D721Med (cell line): ENCODE measurements around the gene BAG3.

Experiments used
- DNase-seq: peaks from one replicate; pipeline ENCODE4 v3.0.0; 2011; ENCODE audit warnings: low spot score; ENCODE audit not compliant: insufficient read length
- FAIRE-seq: peaks from 2 replicates; lab custom pipeline; 2011; peaks lifted over from hg19 to GRCh38; lab: Jason Lieb, UNC
- TF ChIP-seq, protein P1 (sequence below): IDR thresholded peaks from 2 replicates; pipeline ENCODE4 v1.5.1; 2012; ENCODE audit warnings: mild to moderate bottlenecking, control low read depth; ENCODE audit not compliant: insufficient read depth; ENCODE audit errors: missing control alignments

Gene BAG3

DNA sequence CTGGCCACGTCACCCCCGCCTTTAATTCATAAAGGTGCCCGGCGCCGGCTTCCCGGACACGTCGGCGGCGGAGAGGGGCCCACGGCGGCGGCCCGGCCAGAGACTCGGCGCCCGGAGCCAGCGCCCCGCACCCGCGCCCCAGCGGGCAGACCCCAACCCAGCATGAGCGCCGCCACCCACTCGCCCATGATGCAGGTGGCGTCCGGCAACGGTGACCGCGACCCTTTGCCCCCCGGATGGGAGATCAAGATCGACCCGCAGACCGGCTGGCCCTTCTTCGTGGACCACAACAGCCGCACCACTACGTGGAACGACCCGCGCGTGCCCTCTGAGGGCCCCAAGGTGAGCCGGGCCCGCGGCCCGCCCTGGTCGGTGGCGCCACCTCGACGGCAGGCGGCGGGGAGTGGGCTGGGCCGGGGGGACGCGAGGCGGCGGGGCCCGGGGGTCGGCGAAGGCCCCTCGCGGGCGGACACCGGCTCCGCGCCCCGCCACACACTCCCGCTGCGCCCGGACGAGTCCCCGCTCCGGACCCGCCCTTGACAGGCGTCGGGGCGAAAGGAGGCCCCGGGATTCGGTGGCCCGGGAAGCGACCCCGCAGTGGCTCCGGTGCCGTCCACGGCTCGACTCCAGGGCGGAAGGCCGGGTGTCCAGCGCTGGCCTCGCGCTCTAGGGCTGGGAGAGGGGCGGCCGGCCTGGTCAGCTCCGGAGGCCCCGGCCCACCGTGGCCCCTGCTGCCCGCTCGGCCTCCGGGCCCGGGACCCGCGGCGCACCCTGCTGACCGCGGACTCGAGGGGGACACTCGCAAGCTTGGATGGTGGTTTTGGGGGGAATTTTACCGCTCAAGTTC is 557 bp downstream of the BAG3 start:
- FAIRE-seq (no peak), DNase-seq (no peak)
- TF ChIP-seq, protein P1, sequence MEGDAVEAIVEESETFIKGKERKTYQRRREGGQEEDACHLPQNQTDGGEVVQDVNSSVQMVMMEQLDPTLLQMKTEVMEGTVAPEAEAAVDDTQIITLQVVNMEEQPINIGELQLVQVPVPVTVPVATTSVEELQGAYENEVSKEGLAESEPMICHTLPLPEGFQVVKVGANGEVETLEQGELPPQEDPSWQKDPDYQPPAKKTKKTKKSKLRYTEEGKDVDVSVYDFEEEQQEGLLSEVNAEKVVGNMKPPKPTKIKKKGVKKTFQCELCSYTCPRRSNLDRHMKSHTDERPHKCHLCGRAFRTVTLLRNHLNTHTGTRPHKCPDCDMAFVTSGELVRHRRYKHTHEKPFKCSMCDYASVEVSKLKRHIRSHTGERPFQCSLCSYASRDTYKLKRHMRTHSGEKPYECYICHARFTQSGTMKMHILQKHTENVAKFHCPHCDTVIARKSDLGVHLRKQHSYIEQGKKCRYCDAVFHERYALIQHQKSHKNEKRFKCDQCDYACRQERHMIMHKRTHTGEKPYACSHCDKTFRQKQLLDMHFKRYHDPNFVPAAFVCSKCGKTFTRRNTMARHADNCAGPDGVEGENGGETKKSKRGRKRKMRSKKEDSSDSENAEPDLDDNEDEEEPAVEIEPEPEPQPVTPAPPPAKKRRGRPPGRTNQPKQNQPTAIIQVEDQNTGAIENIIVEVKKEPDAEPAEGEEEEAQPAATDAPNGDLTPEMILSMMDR, result no peak

DNA sequence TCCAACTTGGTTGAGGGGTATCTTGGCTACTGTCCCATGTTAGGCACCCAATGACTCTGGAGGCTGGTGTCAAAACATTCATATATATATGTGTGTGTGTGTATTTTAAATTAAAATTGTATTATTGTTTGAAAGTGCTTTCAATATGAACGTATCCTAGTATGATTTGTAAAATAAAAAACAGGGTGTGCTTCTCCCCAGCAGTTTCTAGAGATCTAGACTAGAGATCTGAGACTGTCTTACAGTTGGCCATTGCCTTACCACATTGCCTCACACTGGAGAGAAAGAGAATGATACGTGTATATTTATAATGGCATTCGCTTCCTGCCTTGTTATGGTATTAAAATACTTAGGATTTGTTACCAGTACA is 1.2 kb downstream of the BAG3 start:
- DNase-seq (no peak), FAIRE-seq (no peak)
- TF ChIP-seq, protein P1, result peak; percentile 43

GRCh38 chr10:119653209-119653608 is 2.0 kb downstream of the BAG3 start:
- no peak for FAIRE-seq
- DNase-seq, result no peak

DNA sequence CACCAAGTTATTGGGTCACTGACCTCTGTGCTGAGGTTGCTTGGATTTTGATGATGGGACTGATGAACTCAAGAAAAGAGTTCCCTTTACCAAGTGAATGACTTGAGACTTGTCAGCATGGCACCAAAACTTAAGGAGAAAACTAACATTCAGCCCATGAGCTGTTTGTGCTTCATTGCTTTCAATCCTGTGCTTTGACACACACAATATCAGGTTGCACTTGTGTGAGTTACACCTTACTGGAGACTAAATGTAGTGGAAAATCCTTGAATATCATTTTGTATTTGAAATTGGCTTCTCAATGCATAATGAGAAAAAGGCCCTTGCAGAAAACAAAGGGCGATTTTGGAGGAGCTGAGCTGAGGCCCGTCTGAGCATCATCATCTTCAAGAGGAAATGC is 2.7 kb downstream of the BAG3 start:
- FAIRE-seq (no peak), DNase-seq (no peak)
- TF ChIP-seq, protein P1, result no peak

More at GRCh38 chr10:119653209-119653608, 2.0 kb downstream of the BAG3 start:
- TF ChIP-seq, protein P1, result no peak

DNA sequence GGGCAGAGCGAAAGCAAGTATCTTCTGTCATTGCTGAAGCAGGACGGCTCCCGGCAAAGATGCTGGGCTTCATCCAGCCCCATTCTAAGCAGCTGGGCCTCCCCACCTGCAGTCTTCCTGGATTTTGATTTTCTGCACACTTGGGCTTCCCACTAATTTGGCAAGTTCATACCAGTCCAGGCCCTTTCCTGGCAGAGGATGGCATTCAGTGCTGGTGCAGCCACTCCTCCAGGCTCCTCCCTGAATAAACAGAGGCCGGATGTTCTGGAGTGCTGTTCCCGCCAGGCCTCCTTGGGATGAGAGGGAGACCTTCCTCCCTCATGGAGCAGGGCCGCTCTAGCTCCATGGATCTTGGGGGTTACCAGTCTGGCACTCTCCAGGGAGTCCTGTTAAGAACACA is 3.4 kb downstream of the BAG3 start:
- no peak for DNase-seq
- TF ChIP-seq, protein P1, result no peak
- FAIRE-seq, result no peak

- DNase-seq, result no peak
- TF ChIP-seq, protein P1, result no peak
- FAIRE-seq, result no peak
These were observed 4.4 kb downstream of the BAG3 start for GRCh38 chr10:119655566-119656001.

DNA sequence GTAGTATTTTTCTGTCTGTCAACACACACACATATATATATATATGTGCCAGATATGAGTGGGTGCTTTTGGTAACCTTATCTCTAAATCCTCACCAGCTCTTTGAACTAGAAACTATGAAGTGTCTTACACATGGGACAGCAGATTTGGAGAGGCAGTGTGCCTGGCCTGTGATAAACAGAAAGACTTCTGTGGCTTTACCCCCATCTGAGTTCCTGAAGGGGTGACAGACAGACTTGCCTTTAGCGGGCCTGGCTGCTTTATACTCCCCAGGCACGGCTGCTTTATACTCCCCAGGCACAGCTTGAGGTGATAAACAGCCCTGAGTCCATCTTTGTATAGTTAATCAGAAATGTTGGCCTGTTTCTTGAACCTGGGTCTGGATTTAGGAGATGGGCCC is 5.6 kb downstream of the BAG3 start:
- FAIRE-seq (no peak), DNase-seq (no peak)
- TF ChIP-seq, protein P1, result no peak
